ENCODE measurements around the gene WDR6. TPM values are rescaled to one million over a fixed set of nuclear protein-coding genes. Genes with fewer than 3 reads are reported as not detected.

Gene WDR6
- total RNA-seq = 72.4 and 108 TPM in 2 replicates

GRCh38 chr3:49007068-49007770 lies at the start of gene WDR6:
Gene WDR6, plus strand, starts transcription at chr3:49007391. Its CDS starts 41 bp downstream, at chr3:49007432.
- peak; percentile 95 to 99 for DNase-seq (ENCODE audit: low read depth in 2 of 2)

GRCh38 chr3:48960841-48961413 lies 46.3 kb upstream of the WDR6 start:
- no peak for DNase-seq (ENCODE audit: low read depth in 2 of 2)

GRCh38 chr3:48962340-48962739 lies 44.9 kb upstream of the WDR6 start:
- no peak for DNase-seq (ENCODE audit: low read depth in 2 of 2)

GRCh38 chr3:48962939-48963338 lies 44.3 kb upstream of the WDR6 start:
- DNase-seq (ENCODE audit: low read depth in 2 of 2) = no peak

GRCh38 chr3:48963591-48963990 lies 43.6 kb upstream of the WDR6 start:
- no peak for DNase-seq (ENCODE audit: low read depth in 2 of 2)

GRCh38 chr3:48966367-48966766 lies 40.8 kb upstream of the WDR6 start:
- DNase-seq (ENCODE audit: low read depth in 2 of 2) = no peak

GRCh38 chr3:48966876-48967361 lies 40.3 kb upstream of the WDR6 start:
- no peak for DNase-seq (ENCODE audit: low read depth in 2 of 2)

GRCh38 chr3:48970586-48970985 lies 36.6 kb upstream of the WDR6 start:
- no peak for DNase-seq (ENCODE audit: low read depth in 2 of 2)

- DNase-seq (ENCODE audit: low read depth in 2 of 2) = no peak
These were observed 32.9 kb upstream of the WDR6 start for GRCh38 chr3:48974076-48974864.

GRCh38 chr3:48979451-48979850 lies 27.7 kb upstream of the WDR6 start:
- no peak for DNase-seq (ENCODE audit: low read depth in 2 of 2)

GRCh38 chr3:48980295-48980694 lies 26.9 kb upstream of the WDR6 start:
- no peak for DNase-seq (ENCODE audit: low read depth in 2 of 2)

GRCh38 chr3:48982016-48982415 lies 25.2 kb upstream of the WDR6 start:
- DNase-seq (ENCODE audit: low read depth in 2 of 2) = no peak

GRCh38 chr3:48982686-48983085 lies 24.5 kb upstream of the WDR6 start:
- DNase-seq (ENCODE audit: low read depth in 2 of 2) = no peak

GRCh38 chr3:48983096-48983495 lies 24.1 kb upstream of the WDR6 start:
- no peak for DNase-seq (ENCODE audit: low read depth in 2 of 2)

- peak in 1 of 2 donors; percentile 36 for DNase-seq (ENCODE audit: low read depth in 2 of 2)
These were observed 22.5 kb upstream of the WDR6 start for GRCh38 chr3:48984663-48985062.

- no peak for DNase-seq (ENCODE audit: low read depth in 2 of 2)
These were observed 21.3 kb upstream of the WDR6 start for GRCh38 chr3:48985831-48986376.

GRCh38 chr3:48989126-48989795 lies 17.9 kb upstream of the WDR6 start:
- DNase-seq (ENCODE audit: low read depth in 2 of 2) = no peak

- peak in 1 of 2 donors; percentile 81 for DNase-seq (ENCODE audit: low read depth in 2 of 2)
These were observed 17.2 kb upstream of the WDR6 start, which contains the start of gene P4HTM for GRCh38 chr3:48989796-48990635. Gene P4HTM, plus strand, starts transcription at chr3:48990241. Its CDS starts 16 bp downstream, at chr3:48990257.

GRCh38 chr3:48990636-48991469 lies 16.3 kb upstream of the WDR6 start:
- DNase-seq (ENCODE audit: low read depth in 2 of 2) = peak in 1 of 2 donors; percentile 11

Data from dermis microvascular lymphatic vessel endothelial cell (primary cell).